H9 (cell line): Measurements from ENCODE around the gene ATF1. TPM values are rescaled to one million over a fixed set of nuclear protein-coding genes. Genes with fewer than 3 reads are reported as not detected.

Experiments used
- DNase-seq: peaks from one replicate; pipeline ENCODE4 v3.0.0-alpha.2; 2017
- H2AFZ ChIP-seq: one replicate; pipeline ENCODE4 v1.6.1; 2013; ENCODE audit warnings: mild to moderate bottlenecking, low read length, control low read depth, moderate library complexity
- H2AK5ac ChIP-seq: 2 replicates; pipeline ENCODE4 v1.6.1; 2013; ENCODE audit warnings: low read length, control low read depth, mixed read lengths; ENCODE audit not compliant: insufficient read length
- H2BK120ac ChIP-seq: one replicate; pipeline ENCODE4 v1.6.1; 2013; ENCODE audit warnings: low read depth, mild to moderate bottlenecking, low read length, control low read depth, inconsistent platforms; ENCODE audit not compliant: poor library complexity, severe bottlenecking
- H2BK12ac ChIP-seq: 2 replicates; pipeline ENCODE4 v1.6.1; 2013; ENCODE audit warnings: low read length, control low read depth, mixed read lengths, low read depth; ENCODE audit not compliant: insufficient read length
- H2BK15ac ChIP-seq: 2 replicates; pipeline ENCODE4 v1.6.1; 2013; ENCODE audit warnings: low read depth, low read length, control low read depth
- H2BK20ac ChIP-seq: one replicate; pipeline ENCODE4 v1.6.1; 2013; ENCODE audit warnings: low read depth, mild to moderate bottlenecking, low read length, control low read depth, inconsistent platforms; ENCODE audit not compliant: poor library complexity, severe bottlenecking
- H2BK5ac ChIP-seq: 2 replicates; pipeline ENCODE4 v1.6.1; 2013; ENCODE audit warnings: low read length, control low read depth, mixed read lengths; ENCODE audit not compliant: insufficient read length
- H3K14ac ChIP-seq: 2 replicates; pipeline ENCODE4 v1.6.1; 2013; ENCODE audit warnings: low read length, control low read depth; ENCODE audit not compliant: insufficient read depth
- H3K18ac ChIP-seq: 2 replicates; pipeline ENCODE4 v1.6.1; 2013; ENCODE audit warnings: low read depth, mild to moderate bottlenecking, mixed read lengths, low read length, control low read depth; ENCODE audit not compliant: insufficient read length
- H3K23ac ChIP-seq: 2 replicates; pipeline ENCODE4 v1.6.1; 2013; ENCODE audit warnings: low read length, control low read depth, mixed read lengths, low read depth; ENCODE audit not compliant: insufficient read length
- H3K23me2 ChIP-seq: 2 replicates; pipeline ENCODE4 v1.6.1; 2013; ENCODE audit warnings: low read depth, mild to moderate bottlenecking, mixed read lengths, low read length, control low read depth; ENCODE audit not compliant: insufficient read length, poor library complexity, severe bottlenecking
- H3K27ac ChIP-seq: 2 replicates; pipeline ENCODE4 v1.5.1; 2013; ENCODE audit warnings: low read length, control low read depth, mixed read lengths, low read depth; ENCODE audit not compliant: insufficient read length
- H3K27me3 ChIP-seq: 2 replicates; pipeline ENCODE4 v1.6.1; 2013; ENCODE audit warnings: low read length, control low read depth, inconsistent platforms; ENCODE audit not compliant: insufficient read depth
- H3K4ac ChIP-seq: 2 replicates; pipeline ENCODE4 v1.6.1; 2013; ENCODE audit warnings: low read depth, mild to moderate bottlenecking, control low read depth, inconsistent platforms, low read length, moderate library complexity
- H3K4me1 ChIP-seq: 2 replicates; pipeline ENCODE4 v1.6.1; 2013; ENCODE audit warnings: low read length, control low read depth, inconsistent platforms; ENCODE audit not compliant: insufficient read depth
- H3K4me2 ChIP-seq: 2 replicates; pipeline ENCODE4 v1.6.1; 2013; ENCODE audit warnings: low read length, control low read depth, mixed read lengths; ENCODE audit not compliant: insufficient read length, insufficient read depth
- H3K56ac ChIP-seq: 2 replicates; pipeline ENCODE4 v1.6.1; 2013; ENCODE audit warnings: low read depth, mild to moderate bottlenecking, mixed read lengths, low read length, control low read depth; ENCODE audit not compliant: insufficient read length
- H3K79me1 ChIP-seq: 2 replicates; pipeline ENCODE4 v1.6.1; 2013; ENCODE audit warnings: low read depth, mild to moderate bottlenecking, moderate library complexity, low read length, control low read depth, inconsistent platforms; ENCODE audit not compliant: insufficient read depth, poor library complexity, severe bottlenecking
- H3K79me2 ChIP-seq: 2 replicates; pipeline ENCODE4 v1.6.1; 2013; ENCODE audit warnings: low read length, control low read depth, inconsistent platforms; ENCODE audit not compliant: insufficient read depth
- H3K9ac ChIP-seq: 2 replicates; pipeline ENCODE4 v1.6.1; 2013; ENCODE audit warnings: low read length, control low read depth, mixed read lengths; ENCODE audit not compliant: insufficient read length; ENCODE audit errors: extremely low read depth
- H3K9me3 ChIP-seq: one replicate; pipeline ENCODE4 v1.6.1; 2013; ENCODE audit warnings: low read depth, low read length, inconsistent platforms; ENCODE audit not compliant: control insufficient read depth
- H3T11ph ChIP-seq: one replicate; pipeline ENCODE4 v1.6.1; 2013; ENCODE audit warnings: mild to moderate bottlenecking, low read length, control low read depth, inconsistent platforms
- H4K20me1 ChIP-seq: one replicate; pipeline ENCODE4 v1.6.1; 2013; ENCODE audit not compliant: control insufficient read depth, insufficient read length, insufficient read depth
- H4K5ac ChIP-seq: 2 replicates; pipeline ENCODE4 v1.6.1; 2013; ENCODE audit warnings: low read depth, mild to moderate bottlenecking, mixed read lengths, low read length, control low read depth; ENCODE audit not compliant: insufficient read length
- H4K8ac ChIP-seq: replicated peaks from 2 replicates; pipeline ENCODE4 v1.6.1; 2013; ENCODE audit warnings: low read length, control low read depth, mixed read lengths, low read depth; ENCODE audit not compliant: insufficient read length
- H4K91ac ChIP-seq: 2 replicates; pipeline ENCODE4 v1.6.1; 2013; ENCODE audit warnings: low read depth, mild to moderate bottlenecking, moderate library complexity, mixed read lengths, low read length, control low read depth; ENCODE audit not compliant: insufficient read length
- H3K27ac Mint-ChIP-seq, 3 experiments: 2 replicates in 2 of 3; 3 replicates in 1 of 3; pipeline ENCODE4 v1.8.0; 2020 to 2021; ENCODE audit warnings: mixed read lengths in 3 of 3, mild to moderate bottlenecking in 1 of 3, moderate library complexity in 1 of 3
- H3K27me3 Mint-ChIP-seq: 2 replicates; pipeline ENCODE4 v1.8.0; 2021; ENCODE audit warnings: low read depth, mild to moderate bottlenecking, moderate library complexity, mixed read lengths
- H3K36me3 Mint-ChIP-seq, 3 experiments: 2 replicates in 2 of 3; 3 replicates in 1 of 3; pipeline ENCODE4 v1.8.0; 2020 to 2021; ENCODE audit warnings: low read depth in 3 of 3, mixed read lengths in 3 of 3; ENCODE audit not compliant: insufficient read depth in 1 of 3
- H3K4me1 Mint-ChIP-seq, 2 experiments: 2 replicates each; pipeline ENCODE4 v1.8.0; 2020; ENCODE audit warnings: mixed read lengths in 2 of 2
- H3K4me3 Mint-ChIP-seq, 2 experiments: 2 replicates in 1 of 2; 3 replicates in 1 of 2; pipeline ENCODE4 v1.8.0; 2020 to 2021; ENCODE audit warnings: mild to moderate bottlenecking in 2 of 2, mixed read lengths in 2 of 2, moderate library complexity in 1 of 2
- H3K9me3 Mint-ChIP-seq, 2 experiments: 2 replicates in 1 of 2; 3 replicates in 1 of 2; pipeline ENCODE4 v1.8.0; 2020; ENCODE audit warnings: mild to moderate bottlenecking in 2 of 2, mixed read lengths in 2 of 2, moderate library complexity in 1 of 2
- WGBS: extraction: QIAGEN DNeasy Blood & Tissue Kit; methylation state at CpG from one replicate; pipeline ENCODE4 v1.1.7; 2013; ENCODE audit warnings: missing lambda C conversion rate, low lambda C conversion rate, mixed read lengths; ENCODE audit not compliant: insufficient read length; ENCODE audit errors: extremely low coverage; 5-methylcytosine and 5-hydroxymethylcytosine counted together
- total RNA-seq: library from RNA; stranded (reverse); gene quantifications from 2 replicates; pipeline ENCODE4 v1.2.1, GENCODE V29; 2021
- TF ChIP-seq, protein P1 (sequence below): fragments of 200-600 bp; sonication (generic); conservative IDR thresholded peaks from 3 replicates; pipeline ENCODE4 v1.8.0; 2021; ENCODE audit warnings: antibody characterized with exemption, mild to moderate bottlenecking

ATF1 gene
- total RNA-seq, 1 experiment from 2014 or later, result 47.8 TPM

DNA sequence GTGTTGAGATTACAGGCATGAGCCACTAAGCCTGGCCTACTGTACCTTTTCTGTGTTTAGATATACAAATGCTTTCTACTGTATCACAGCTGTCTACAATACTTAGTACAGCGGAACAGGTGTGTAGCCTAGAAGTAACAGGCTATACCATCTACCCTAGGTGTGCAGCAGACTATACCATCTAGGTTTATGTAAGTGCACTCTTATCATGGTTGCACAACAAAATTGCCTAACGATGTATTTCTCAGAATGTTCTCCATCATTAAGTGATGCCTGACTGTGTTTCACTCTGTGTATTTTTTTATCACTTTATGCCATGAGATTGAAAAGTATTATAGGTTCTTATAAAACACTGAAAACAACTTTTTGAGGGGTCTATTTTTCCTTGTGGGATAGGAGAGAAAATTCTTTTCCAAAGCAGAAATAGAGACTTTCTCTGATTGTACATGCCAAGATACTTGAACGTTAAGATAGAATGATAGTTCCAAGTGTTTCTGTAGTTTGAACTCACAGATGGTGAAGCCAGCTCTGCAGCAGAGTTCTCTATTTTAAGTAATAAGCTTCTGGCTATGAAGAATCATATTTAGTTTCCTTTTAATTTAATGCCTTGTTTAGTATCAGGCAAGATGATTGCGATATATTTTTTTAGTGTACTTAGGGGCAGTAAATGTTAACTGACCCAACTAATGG, 95.9 kb downstream of the ATF1 start:
- H2AFZ ChIP-seq, result no peak overlapping the region
- H4K5ac ChIP-seq, result no peak overlapping the region
- TF ChIP-seq, protein P1, sequence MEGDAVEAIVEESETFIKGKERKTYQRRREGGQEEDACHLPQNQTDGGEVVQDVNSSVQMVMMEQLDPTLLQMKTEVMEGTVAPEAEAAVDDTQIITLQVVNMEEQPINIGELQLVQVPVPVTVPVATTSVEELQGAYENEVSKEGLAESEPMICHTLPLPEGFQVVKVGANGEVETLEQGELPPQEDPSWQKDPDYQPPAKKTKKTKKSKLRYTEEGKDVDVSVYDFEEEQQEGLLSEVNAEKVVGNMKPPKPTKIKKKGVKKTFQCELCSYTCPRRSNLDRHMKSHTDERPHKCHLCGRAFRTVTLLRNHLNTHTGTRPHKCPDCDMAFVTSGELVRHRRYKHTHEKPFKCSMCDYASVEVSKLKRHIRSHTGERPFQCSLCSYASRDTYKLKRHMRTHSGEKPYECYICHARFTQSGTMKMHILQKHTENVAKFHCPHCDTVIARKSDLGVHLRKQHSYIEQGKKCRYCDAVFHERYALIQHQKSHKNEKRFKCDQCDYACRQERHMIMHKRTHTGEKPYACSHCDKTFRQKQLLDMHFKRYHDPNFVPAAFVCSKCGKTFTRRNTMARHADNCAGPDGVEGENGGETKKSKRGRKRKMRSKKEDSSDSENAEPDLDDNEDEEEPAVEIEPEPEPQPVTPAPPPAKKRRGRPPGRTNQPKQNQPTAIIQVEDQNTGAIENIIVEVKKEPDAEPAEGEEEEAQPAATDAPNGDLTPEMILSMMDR, result no peak
- H2BK12ac ChIP-seq, result no peak overlapping the region
- H3K79me1 ChIP-seq, result no peaks in the 10 kb centered on the region
- no peak for DNase-seq
- no peak overlapping the region for H2BK5ac ChIP-seq
- H3K23ac ChIP-seq, result no peak overlapping the region
- no peak overlapping the region for H3K27ac ChIP-seq
- H2BK15ac ChIP-seq, result no peak overlapping the region
- Mint-ChIP-seq H3K4me3 (no peak overlapping the region), H3K27ac (no peak overlapping the region), H3K36me3 (no peaks in the 10 kb centered on the region; a peak in 1 of 7 replicates), H3K27me3 (no peaks in the 10 kb centered on the region), H3K4me1 (no peaks in the 10 kb centered on the region), H3K9me3 (peaks cover 12 to 15% of the 10 kb centered on the region in 2 experiments)
- no peak overlapping the region for H4K91ac ChIP-seq
- no peak overlapping the region for H2AK5ac ChIP-seq
- no peak overlapping the region for H3K4ac ChIP-seq
- H2BK20ac ChIP-seq, result no peak overlapping the region
- H3K79me2 ChIP-seq, result no peaks in the 10 kb centered on the region
- H3K23me2 ChIP-seq, result no peaks in the 10 kb centered on the region
- H3K4me1 ChIP-seq, result no peaks in the 10 kb centered on the region
- no peaks in the 10 kb centered on the region for H3K9me3 ChIP-seq
- H3K9ac ChIP-seq, result no peak overlapping the region
- no peak overlapping the region for H2BK120ac ChIP-seq
- no CpG with 5 or more reads among the region's 4 CpGs for WGBS
- no peaks in the 10 kb centered on the region for H3K27me3 ChIP-seq
- H3K4me2 ChIP-seq, result no peak overlapping the region
- no peak overlapping the region for H3K56ac ChIP-seq
- no peak overlapping the region for H3K14ac ChIP-seq
- no peaks in the 10 kb centered on the region for H4K20me1 ChIP-seq
- H3T11ph ChIP-seq, result no peak overlapping the region
- no peak overlapping the region for H4K8ac ChIP-seq
- no peak overlapping the region for H3K18ac ChIP-seq
